PC-3 (cell line): Measurements from ENCODE around the gene ZNF778. TPM values are rescaled to one million over a fixed set of nuclear protein-coding genes. Genes with fewer than 3 reads are reported as not detected.
"Not testable (repeated sequence)": the region's sequence is repeated elsewhere in the genome, so short reads cannot be mapped to it uniquely, and the experiment has no call there.

ENCODE experiments used
- ATAC-seq: fragments of 200-7000 bp; cut with Tn5 transposase; 2 replicates; pipeline ENCODE4 v1.9.1; 2020; ENCODE audit warnings: mild to moderate bottlenecking, moderate library complexity
- BruUV-seq: library from RNA; stranded (reverse); fragments of 400-500 nt; replicated peaks from 2 replicates; lab custom pipeline; 2021; lab: Mats Ljungman, UMichigan
- CTCF ChIA-PET: fragments of 300-600 bp; sonication (Branson Sonifier 250); formaldehyde crosslinking; loops from one replicate; lab custom pipeline; 2022; ENCODE audit warnings: antibody characterized with exemption; lab: Charles Lee
- POLR2A ChIA-PET: fragments of 300-600 bp; sonication (Branson Sonifier 250); formaldehyde crosslinking; loops from one replicate; lab custom pipeline; 2022; ENCODE audit warnings: antibody characterized with exemption; ENCODE audit not compliant: unreplicated experiment; lab: Charles Lee
- DNase-seq: peaks from one replicate; pipeline ENCODE4 v3.0.0-alpha.2; 2015
- H2AFZ ChIP-seq: fragments of 300-600 bp; sonication (generic); 2 replicates; pipeline ENCODE4 v1.6.0; 2016; ENCODE audit warnings: antibody characterized with exemption, low read length
- H3F3A ChIP-seq: fragments of 300-600 bp; sonication (generic); one replicate; pipeline ENCODE4 v1.6.0; 2017; ENCODE audit warnings: antibody characterized with exemption, low read length, control low read depth, mild to moderate bottlenecking; ENCODE audit not compliant: unreplicated experiment
- H3K27ac ChIP-seq: fragments of 300-600 bp; sonication (generic); 2 replicates; pipeline ENCODE4 v1.5.1; 2016; ENCODE audit warnings: mild to moderate bottlenecking, low read length
- H3K27me3 ChIP-seq: fragments of 300-600 bp; sonication (generic); 2 replicates; pipeline ENCODE4 v1.6.1; 2016; ENCODE audit warnings: low read length, mixed read lengths
- H3K36me3 ChIP-seq: fragments of 300-600 bp; sonication (generic); 2 replicates; pipeline ENCODE4 v1.6.1; 2016; ENCODE audit warnings: low read depth, mixed run types, low read length, mixed read lengths
- H3K4me1 ChIP-seq: fragments of 300-600 bp; sonication (generic); 2 replicates; pipeline ENCODE4 v1.5.1; 2016; ENCODE audit warnings: low read length; ENCODE audit not compliant: insufficient read depth
- H3K4me2 ChIP-seq: fragments of 300-600 bp; sonication (generic); 2 replicates; pipeline ENCODE4 v1.6.0; 2016; ENCODE audit warnings: low read length
- H3K4me3 ChIP-seq: fragments of 300-600 bp; sonication (generic); 2 replicates; pipeline ENCODE4 v1.5.1; 2016; ENCODE audit warnings: mild to moderate bottlenecking, low read length, mixed read lengths
- H3K79me2 ChIP-seq: fragments of 300-600 bp; sonication (generic); 2 replicates; pipeline ENCODE4 v1.6.1; 2017; ENCODE audit warnings: low read length, mixed read lengths
- H3K9ac ChIP-seq: fragments of 300-600 bp; sonication (generic); 2 replicates; pipeline ENCODE4 v1.6.0; 2016; ENCODE audit warnings: mild to moderate bottlenecking, low read length
- H3K9me2 ChIP-seq: fragments of 300-600 bp; sonication (generic); replicated peaks from 2 replicates; pipeline ENCODE4 v1.6.1; 2016; ENCODE audit warnings: mixed run types, low read length, mixed read lengths
- H3K9me3 ChIP-seq: fragments of 300-600 bp; sonication (generic); 2 replicates; pipeline ENCODE4 v1.6.1; 2016; ENCODE audit warnings: low read length, mixed read lengths
- H4K20me1 ChIP-seq: fragments of 300-600 bp; sonication (generic); 2 replicates; pipeline ENCODE4 v1.6.1; 2016; ENCODE audit warnings: low read length, mixed read lengths
- EZH2 ChIP-seq: fragments of 300-600 bp; sonication (generic); IDR thresholded peaks from one replicate; pipeline ENCODE4 v1.6.1; 2017; ENCODE audit warnings: antibody characterized with exemption, mild to moderate bottlenecking, low read length; ENCODE audit not compliant: unreplicated experiment
- EZH2phosphoT487 ChIP-seq: fragments of 300-600 bp; sonication (generic); IDR thresholded peaks from 2 replicates; pipeline ENCODE4 v1.6.1; 2018; ENCODE audit warnings: mild to moderate bottlenecking, antibody characterized with exemption, low read length, borderline replicate concordance
- intact Hi-C: fragments of 100-400 bp; cut with micrococcal nuclease; formaldehyde crosslinking; loops from 2 replicates; pipeline ENCODE4 v1.9.0; 2023
- total RNA-seq: library from RNA; depleted of rRNA; stranded (reverse); fragments of >200 nt; gene quantifications from 2 replicates; pipeline ENCODE4 v1.2.3, GENCODE V29; 2014
- TF ChIP-seq, protein P1 (sequence below): fragments of 300-600 bp; sonication (generic); conservative IDR thresholded peaks from 2 replicates; pipeline ENCODE4 v1.5.1; 2017; ENCODE audit warnings: antibody characterized with exemption, low read depth, mild to moderate bottlenecking, low read length

ZNF778 gene
- total RNA-seq, 1 experiment from 2014 or later = 15.3 TPM

DNA sequence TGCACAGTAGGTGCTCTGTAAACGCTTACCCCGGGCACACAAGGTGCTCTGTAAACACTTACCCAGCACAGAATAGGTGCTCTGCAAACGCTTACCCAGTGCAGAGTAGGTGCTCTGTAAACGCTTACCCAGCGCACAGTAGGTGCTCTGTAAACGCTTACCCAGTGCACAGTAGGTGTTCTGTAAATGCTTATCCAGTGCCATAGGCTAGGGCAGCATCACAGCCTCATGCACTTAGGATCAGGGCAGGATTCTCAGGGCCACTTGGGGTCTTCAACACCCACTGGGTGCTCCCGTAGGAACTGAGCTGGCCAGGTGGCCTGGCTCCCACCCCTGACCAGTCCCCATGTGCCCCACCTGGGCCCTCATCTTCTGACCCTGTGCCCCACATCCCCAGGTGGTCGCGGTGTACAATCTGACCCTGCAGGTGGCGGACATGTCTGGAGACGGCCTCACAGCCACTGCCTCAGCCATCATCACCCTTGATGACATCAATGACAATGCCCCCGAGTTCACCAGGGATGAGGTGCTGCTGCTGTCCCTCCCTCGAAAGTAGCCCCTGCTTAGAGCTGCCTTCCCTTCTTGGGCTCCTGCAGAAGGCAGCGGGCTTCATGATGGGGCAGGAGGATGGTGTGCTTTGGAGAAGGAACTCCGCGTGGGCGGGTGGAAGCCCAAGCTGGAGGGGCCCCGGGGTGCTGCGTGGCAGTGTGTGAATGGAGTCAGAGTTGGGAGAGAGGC lies 30.3 kb upstream of the ZNF778 start:
- Histone ChIP-seq H3K79me2 (no peaks in the 10 kb centered on the region), H3K27ac (no peak overlapping the region), H3K4me2 (no peak overlapping the region), H2AFZ (no peak overlapping the region), H3F3A (no peaks in the 10 kb centered on the region), H4K20me1 (no peaks in the 10 kb centered on the region), H3K9me3 (no peaks in the 10 kb centered on the region), H3K36me3 (no peaks in the 10 kb centered on the region), H3K9ac (no peak overlapping the region), H3K4me3 (no peak overlapping the region), H3K27me3 (no peaks in the 10 kb centered on the region), H3K9me2 (no peaks in the 10 kb centered on the region), H3K4me1 (no peaks in the 10 kb centered on the region)
- POLR2A ChIA-PET = no interaction called here
- no peak for TF ChIP-seq EZH2
- CTCF ChIA-PET = no interaction called here
- ATAC-seq (no peak), DNase-seq (no peak)
- BruUV-seq = no TSS peak
- intact Hi-C loops = no loop called here

DNA sequence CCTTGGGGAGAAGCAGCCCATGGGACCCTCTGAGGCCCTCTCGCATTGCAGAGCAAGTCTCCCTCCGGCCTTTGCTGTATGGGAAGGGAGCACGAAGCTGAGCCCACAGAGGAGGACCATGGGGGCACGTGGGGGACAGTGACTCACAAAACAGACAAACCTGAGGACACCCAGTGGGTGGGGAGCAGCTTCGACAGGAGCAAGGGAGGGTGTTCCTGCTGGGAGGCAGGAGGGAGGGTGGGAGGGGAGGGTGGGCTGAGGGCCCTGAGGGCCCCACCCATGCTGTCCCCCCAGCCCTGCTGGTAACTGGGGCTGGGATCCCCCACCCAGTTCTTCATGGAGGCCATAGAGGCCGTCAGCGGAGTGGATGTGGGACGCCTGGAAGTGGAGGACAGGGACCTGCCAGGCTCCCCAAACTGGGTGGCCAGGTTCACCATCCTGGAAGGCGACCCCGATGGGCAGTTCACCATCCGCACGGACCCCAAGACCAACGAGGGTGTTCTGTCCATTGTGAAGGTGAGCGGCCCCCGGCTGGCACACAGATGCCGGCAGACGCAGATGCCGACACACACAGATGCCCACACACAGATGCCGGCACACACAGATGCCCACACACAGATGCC lies 29.6 kb upstream of the ZNF778 start:
- no TSS peak for BruUV-seq
- TF ChIP-seq EZH2 (no peak), EZH2phosphoT487 (no peak)
- TF ChIP-seq, protein P1, sequence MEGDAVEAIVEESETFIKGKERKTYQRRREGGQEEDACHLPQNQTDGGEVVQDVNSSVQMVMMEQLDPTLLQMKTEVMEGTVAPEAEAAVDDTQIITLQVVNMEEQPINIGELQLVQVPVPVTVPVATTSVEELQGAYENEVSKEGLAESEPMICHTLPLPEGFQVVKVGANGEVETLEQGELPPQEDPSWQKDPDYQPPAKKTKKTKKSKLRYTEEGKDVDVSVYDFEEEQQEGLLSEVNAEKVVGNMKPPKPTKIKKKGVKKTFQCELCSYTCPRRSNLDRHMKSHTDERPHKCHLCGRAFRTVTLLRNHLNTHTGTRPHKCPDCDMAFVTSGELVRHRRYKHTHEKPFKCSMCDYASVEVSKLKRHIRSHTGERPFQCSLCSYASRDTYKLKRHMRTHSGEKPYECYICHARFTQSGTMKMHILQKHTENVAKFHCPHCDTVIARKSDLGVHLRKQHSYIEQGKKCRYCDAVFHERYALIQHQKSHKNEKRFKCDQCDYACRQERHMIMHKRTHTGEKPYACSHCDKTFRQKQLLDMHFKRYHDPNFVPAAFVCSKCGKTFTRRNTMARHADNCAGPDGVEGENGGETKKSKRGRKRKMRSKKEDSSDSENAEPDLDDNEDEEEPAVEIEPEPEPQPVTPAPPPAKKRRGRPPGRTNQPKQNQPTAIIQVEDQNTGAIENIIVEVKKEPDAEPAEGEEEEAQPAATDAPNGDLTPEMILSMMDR = no peak

DNA sequence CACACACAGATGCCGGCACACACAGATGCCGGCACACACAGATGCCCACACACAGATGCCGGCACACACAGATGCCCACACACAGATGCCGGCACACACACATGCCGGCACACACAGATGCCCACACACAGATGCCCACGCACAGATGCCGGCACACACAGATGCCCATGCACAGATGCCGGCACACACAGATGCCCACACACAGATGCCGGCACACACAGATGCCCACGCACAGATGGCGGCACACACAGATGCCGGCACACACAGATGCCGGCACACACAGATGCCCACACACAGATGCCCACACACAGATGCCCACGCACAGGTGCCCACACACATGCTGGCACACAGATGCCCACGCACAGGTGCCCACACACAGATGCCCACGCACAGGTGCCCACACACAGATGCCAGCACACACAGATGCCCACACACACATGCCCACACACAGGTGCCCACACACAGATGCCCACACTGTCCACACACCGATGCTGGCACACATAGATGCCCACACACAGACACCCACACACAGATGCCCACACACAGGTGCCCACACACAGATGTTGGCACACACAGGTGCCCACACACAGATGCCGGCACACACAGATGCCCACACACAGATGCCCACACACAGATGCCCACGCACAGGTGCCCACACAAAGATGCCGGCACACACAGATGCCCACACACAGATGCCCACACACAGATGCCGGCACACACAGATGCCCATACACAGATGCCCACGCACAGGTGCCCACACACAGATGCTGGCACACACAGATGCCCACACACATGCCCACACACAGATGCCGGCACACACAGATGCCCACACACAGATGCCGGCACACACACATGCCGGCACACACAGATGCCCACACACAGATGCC lies 28.8 kb upstream of the ZNF778 start:
- H3K9me2 ChIP-seq, H3K79me2 ChIP-seq, intact Hi-C loops, POLR2A ChIA-PET, H3K9ac ChIP-seq, CTCF ChIA-PET, DNase-seq, H3K27ac ChIP-seq, ATAC-seq, H3K9me3 ChIP-seq, H3F3A ChIP-seq, H4K20me1 ChIP-seq, H3K36me3 ChIP-seq, H2AFZ ChIP-seq, H3K4me3 ChIP-seq, BruUV-seq, H3K27me3 ChIP-seq, H3K4me1 ChIP-seq, H3K4me2 ChIP-seq: not testable (repeated sequence)

More for the DNA sequence above, 29.6 kb upstream of the ZNF778 start:
- Histone ChIP-seq H3K9me2 (no peaks in the 10 kb centered on the region), H3K27me3 (no peaks in the 10 kb centered on the region), H3K4me1 (no peaks in the 10 kb centered on the region), H4K20me1 (no peaks in the 10 kb centered on the region), H3K4me2 (no peak overlapping the region), H3K4me3 (no peak overlapping the region), H3K9ac (no peak overlapping the region), H2AFZ (no peak overlapping the region), H3F3A (no peaks in the 10 kb centered on the region), H3K79me2 (no peaks in the 10 kb centered on the region), H3K36me3 (no peaks in the 10 kb centered on the region), H3K27ac (no peak overlapping the region), H3K9me3 (no peaks in the 10 kb centered on the region)
- ChIA-PET POLR2A (no interaction called here), CTCF (no interaction called here)
- ATAC-seq (no peak), DNase-seq (no peak)
- intact Hi-C loops = no loop called here
